A673 (cell line): Measurements from ENCODE around the gene WDPCP.

Experiments used
- EZH2 ChIP-seq: fragments of 200-600 bp; sonication (generic); IDR thresholded peaks from 2 replicates; pipeline ENCODE4 v1.6.1; 2017; ENCODE audit warnings: borderline replicate concordance, low read depth, mild to moderate bottlenecking, mixed read lengths, antibody characterized with exemption, low read length; ENCODE audit not compliant: poor library complexity, severe bottlenecking
- TF ChIP-seq, protein P1 (sequence below): fragments of 300-800, 200-600 bp; sonication (generic); conservative IDR thresholded peaks from 2 replicates; pipeline ENCODE4 v1.5.1; 2017; ENCODE audit warnings: low read depth, mild to moderate bottlenecking, antibody characterized with exemption, low read length, moderate library complexity, mixed read lengths

DNA sequence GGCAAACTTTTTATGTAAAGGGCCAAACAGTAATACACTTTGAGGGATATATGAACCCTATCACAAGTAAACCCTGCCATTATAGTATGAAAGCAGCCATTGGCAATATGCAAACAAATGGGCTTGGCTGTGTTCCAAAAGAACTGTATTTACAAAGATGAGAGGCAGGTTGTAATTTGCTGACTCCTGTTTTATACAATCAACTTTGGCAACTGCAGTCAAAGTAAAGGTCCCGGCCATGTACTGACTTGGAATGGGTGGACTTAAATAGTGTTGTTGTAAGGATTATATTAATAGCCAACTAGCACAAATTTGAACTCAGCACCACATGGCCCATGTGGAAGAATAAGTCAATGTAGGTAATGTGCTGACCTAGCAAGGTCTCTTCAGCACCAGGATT lies 223.4 kb downstream of the WDPCP start:
- TF ChIP-seq, protein P1, sequence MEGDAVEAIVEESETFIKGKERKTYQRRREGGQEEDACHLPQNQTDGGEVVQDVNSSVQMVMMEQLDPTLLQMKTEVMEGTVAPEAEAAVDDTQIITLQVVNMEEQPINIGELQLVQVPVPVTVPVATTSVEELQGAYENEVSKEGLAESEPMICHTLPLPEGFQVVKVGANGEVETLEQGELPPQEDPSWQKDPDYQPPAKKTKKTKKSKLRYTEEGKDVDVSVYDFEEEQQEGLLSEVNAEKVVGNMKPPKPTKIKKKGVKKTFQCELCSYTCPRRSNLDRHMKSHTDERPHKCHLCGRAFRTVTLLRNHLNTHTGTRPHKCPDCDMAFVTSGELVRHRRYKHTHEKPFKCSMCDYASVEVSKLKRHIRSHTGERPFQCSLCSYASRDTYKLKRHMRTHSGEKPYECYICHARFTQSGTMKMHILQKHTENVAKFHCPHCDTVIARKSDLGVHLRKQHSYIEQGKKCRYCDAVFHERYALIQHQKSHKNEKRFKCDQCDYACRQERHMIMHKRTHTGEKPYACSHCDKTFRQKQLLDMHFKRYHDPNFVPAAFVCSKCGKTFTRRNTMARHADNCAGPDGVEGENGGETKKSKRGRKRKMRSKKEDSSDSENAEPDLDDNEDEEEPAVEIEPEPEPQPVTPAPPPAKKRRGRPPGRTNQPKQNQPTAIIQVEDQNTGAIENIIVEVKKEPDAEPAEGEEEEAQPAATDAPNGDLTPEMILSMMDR = no peak
- TF ChIP-seq EZH2 = no peak
